CD8-positive, alpha-beta memory T cell (primary cell): Measurements from ENCODE around the gene GOSR1. TPM values are rescaled to one million over a fixed set of nuclear protein-coding genes. Genes with fewer than 3 reads are reported as not detected.
"Not testable (repeated sequence)": the region's sequence is repeated elsewhere in the genome, so short reads cannot be mapped to it uniquely, and the experiment has no call there.

Source experiments
- CTCF ChIA-PET: fragments of 350-600 bp; sonication (Branson Sonifier 250); formaldehyde crosslinking; loops from one replicate; lab custom pipeline; 2021; ENCODE audit warnings: antibody characterized with exemption; lab: Charles Lee
- POLR2A ChIA-PET: fragments of 350-600 bp; sonication (Branson Sonifier 250); formaldehyde crosslinking; loops from one replicate; lab custom pipeline; 2021; ENCODE audit warnings: antibody characterized with exemption; lab: Charles Lee
- DNase-seq, 5 donors: peaks; one replicate each; pipeline versions ENCODE4 v3.0.0 to v3.0.0-alpha.2; 2020 to 2022; ENCODE audit warnings: mixed read lengths in 1 of 5
- H3K27ac ChIP-seq: one replicate; pipeline ENCODE4 v1.7.0; 2013; ENCODE audit warnings: low read depth, mild to moderate bottlenecking, low read length, moderate library complexity
- H3K27me3 ChIP-seq: 2 replicates; pipeline ENCODE4 v1.7.0; 2013; ENCODE audit warnings: low read length, mild to moderate bottlenecking; ENCODE audit not compliant: insufficient read depth, poor library complexity, severe bottlenecking
- H3K36me3 ChIP-seq: 2 replicates; pipeline ENCODE4 v1.7.0; 2013; ENCODE audit warnings: mild to moderate bottlenecking, low read length, moderate library complexity; ENCODE audit not compliant: insufficient read depth
- H3K4me1 ChIP-seq: 2 replicates; pipeline ENCODE4 v1.7.0; 2013; ENCODE audit warnings: mild to moderate bottlenecking, low read length, moderate library complexity; ENCODE audit not compliant: insufficient read depth
- H3K4me3 ChIP-seq: 2 replicates; pipeline ENCODE4 v1.7.0; 2013; ENCODE audit warnings: mild to moderate bottlenecking, low read length
- H3K9me3 ChIP-seq: 2 replicates; pipeline ENCODE4 v1.7.0; 2013; ENCODE audit warnings: mild to moderate bottlenecking, low read length
- H3K27ac Mint-ChIP-seq, 8 donors: one replicate each; pipeline ENCODE4 v1.8.0; 2020 to 2021; ENCODE audit warnings: mixed read lengths in 8 of 8, mild to moderate bottlenecking in 6 of 8, inconsistent platforms in 3 of 8, moderate library complexity in 3 of 8
- H3K27me3 Mint-ChIP-seq, 2 donors: one replicate each; pipeline ENCODE4 v1.8.0; 2020 to 2021; ENCODE audit warnings: mixed read lengths in 2 of 2, mild to moderate bottlenecking in 1 of 2, moderate library complexity in 1 of 2
- H3K36me3 Mint-ChIP-seq, 3 donors: one replicate each; pipeline ENCODE4 v1.8.0; 2020 to 2021; ENCODE audit warnings: mixed read lengths in 3 of 3, inconsistent platforms in 1 of 3, mild to moderate bottlenecking in 1 of 3
- H3K4me1 Mint-ChIP-seq, 3 donors: one replicate each; pipeline ENCODE4 v1.8.0; 2020 to 2021; ENCODE audit warnings: mixed read lengths in 3 of 3, inconsistent platforms in 1 of 3, mild to moderate bottlenecking in 1 of 3
- H3K4me3 Mint-ChIP-seq, 7 donors: one replicate each; pipeline ENCODE4 v1.8.0; 2020 to 2021; ENCODE audit warnings: mixed read lengths in 7 of 7, mild to moderate bottlenecking in 6 of 7, moderate library complexity in 4 of 7, inconsistent platforms in 2 of 7
- H3K9me3 Mint-ChIP-seq, 5 donors: one replicate each; pipeline ENCODE4 v1.8.0; 2020 to 2022; ENCODE audit warnings: mixed read lengths in 5 of 5, mild to moderate bottlenecking in 3 of 5, moderate library complexity in 2 of 5, inconsistent platforms in 1 of 5
- polyA plus RNA-seq: library from polyadenylated mRNA; unstranded; fragments of 300-500 nt; fragmentation: Illumina TruSeq; gene quantifications from one replicate; pipeline ENCODE4 v1.2.3, GENCODE V29; 2021
- total RNA-seq, 2 experiments: library from RNA; stranded (reverse); gene quantifications; one replicate each; pipeline ENCODE4 v1.2.3, GENCODE V29; 2021

GOSR1 gene
- total and polyA plus RNA-seq, 3 experiments from 2014 or later: 59.1 to 63.2 (median 63.1) TPM

GRCh38 chr17:30521766-30522165 is 44.6 kb downstream of the GOSR1 start:
- H3K4me1 ChIP-seq: no peaks in the 10 kb centered on the region
- no peaks in the 10 kb centered on the region for H3K9me3 ChIP-seq
- H3K27me3 Mint-ChIP-seq: no peaks in the 10 kb centered on the region
- no peak overlapping the region for H3K27ac ChIP-seq
- H3K4me1 Mint-ChIP-seq: peaks cover 0 to 9% (median 8%) of the 10 kb centered on the region in 3 donors
- no peaks in the 10 kb centered on the region for H3K27me3 ChIP-seq
- DNase-seq: no peak
- H3K27ac Mint-ChIP-seq: peak overlapping the region in 2 of 8 donors; percentile 32 to 48
- H3K4me3 Mint-ChIP-seq: no peak overlapping the region
- ChIA-PET CTCF (no interaction called here), POLR2A (no interaction called here)
- no peaks in the 10 kb centered on the region for H3K9me3 Mint-ChIP-seq
- H3K36me3 Mint-ChIP-seq: peaks cover 6 to 72% (median 24%) of the 10 kb centered on the region in 3 donors
- H3K4me3 ChIP-seq: no peak overlapping the region
- peaks cover 22% of the 10 kb centered on the region for H3K36me3 ChIP-seq

GRCh38 chr17:30523236-30523635 is 46.0 kb downstream of the GOSR1 start:
- H3K27me3 ChIP-seq, H3K9me3 ChIP-seq, CTCF ChIA-PET, H3K4me1 ChIP-seq, H3K27ac Mint-ChIP-seq, H3K27ac ChIP-seq, DNase-seq, POLR2A ChIA-PET, H3K9me3 Mint-ChIP-seq, H3K27me3 Mint-ChIP-seq, H3K4me3 ChIP-seq, H3K4me3 Mint-ChIP-seq, H3K4me1 Mint-ChIP-seq: not testable (repeated sequence)
- H3K36me3 Mint-ChIP-seq: peaks cover 6 to 59% (median 24%) of the 10 kb centered on the region in 3 donors
- peaks cover 17% of the 10 kb centered on the region for H3K36me3 ChIP-seq

- Mint-ChIP-seq H3K4me1 (peaks cover 0 to 2% (median 2%) of the 10 kb centered on the region in 3 donors), H3K4me3 (no peak overlapping the region), H3K27me3 (no peaks in the 10 kb centered on the region), H3K27ac (peak overlapping the region in 2 of 8 donors; percentile 36 to 56), H3K9me3 (no peaks in the 10 kb centered on the region), H3K36me3 (peaks cover 2 to 51% (median 21%) of the 10 kb centered on the region in 3 donors)
- no peak for DNase-seq
- no peak overlapping the region for H3K4me3 ChIP-seq
- no peaks in the 10 kb centered on the region for H3K4me1 ChIP-seq
- peaks cover 17% of the 10 kb centered on the region for H3K36me3 ChIP-seq
- CTCF ChIA-PET: no interaction called here
- H3K9me3 ChIP-seq: no peaks in the 10 kb centered on the region
- H3K27ac ChIP-seq: no peak overlapping the region
- POLR2A ChIA-PET: no interaction called here
- no peaks in the 10 kb centered on the region for H3K27me3 ChIP-seq
Observed at GRCh38 chr17:30524847-30525246, 47.6 kb downstream of the GOSR1 start.

DNA sequence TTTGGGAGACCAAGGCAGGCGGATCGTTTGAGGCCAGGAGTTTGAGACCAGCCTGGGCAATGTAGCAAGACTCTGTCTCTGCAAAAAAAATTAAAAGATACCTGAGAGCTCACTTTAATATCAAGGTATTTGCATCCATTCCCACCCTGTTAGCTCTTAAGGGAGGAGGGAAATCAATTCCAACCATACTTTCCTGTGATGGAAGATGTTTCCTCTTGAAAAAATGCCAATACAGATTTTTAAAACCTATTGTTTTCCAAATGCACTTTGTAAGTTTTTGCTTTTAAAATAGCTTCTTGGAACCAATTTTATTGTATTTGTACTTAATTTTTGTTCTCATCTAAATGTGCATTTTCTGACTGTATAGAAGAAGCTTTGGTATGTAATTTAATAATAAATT is 49.2 kb downstream of the GOSR1 start:
- H3K4me1 Mint-ChIP-seq: peaks cover 0 to 1% (median 0%) of the 10 kb centered on the region in 3 donors
- H3K27me3 ChIP-seq: no peaks in the 10 kb centered on the region
- H3K9me3 ChIP-seq: no peaks in the 10 kb centered on the region
- H3K4me3 Mint-ChIP-seq: no peak overlapping the region
- H3K36me3 Mint-ChIP-seq: peaks cover 0 to 36% (median 14%) of the 10 kb centered on the region in 3 donors
- H3K4me1 ChIP-seq: no peaks in the 10 kb centered on the region
- ChIA-PET POLR2A (no interaction called here), CTCF (no interaction called here)
- H3K36me3 ChIP-seq: peaks cover 13% of the 10 kb centered on the region
- no peaks in the 10 kb centered on the region for H3K27me3 Mint-ChIP-seq
- no peak for DNase-seq
- no peaks in the 10 kb centered on the region for H3K9me3 Mint-ChIP-seq
- H3K4me3 ChIP-seq: no peak overlapping the region
- H3K27ac Mint-ChIP-seq: no peak overlapping the region
- no peak overlapping the region for H3K27ac ChIP-seq

DNA sequence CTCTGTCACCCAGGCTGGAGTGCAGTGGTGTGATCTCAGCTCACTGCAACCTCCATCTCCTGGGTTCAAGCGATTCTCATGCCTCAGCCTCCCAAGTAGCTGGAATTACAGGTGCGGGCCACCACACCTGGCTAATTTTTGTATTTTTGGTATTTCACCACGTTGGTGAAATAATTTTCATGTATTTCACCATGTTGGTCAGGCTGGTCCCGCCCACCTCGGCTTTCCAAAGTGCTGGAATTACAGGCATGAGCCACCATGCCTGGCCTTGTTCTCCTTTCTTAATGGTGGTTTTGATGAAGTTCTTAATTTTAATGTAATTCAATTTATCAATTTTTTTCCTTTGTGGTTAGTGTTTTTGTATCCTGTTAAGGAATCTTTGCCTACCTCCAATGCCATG is 51.5 kb downstream of the GOSR1 start:
- H3K27me3 Mint-ChIP-seq, H3K27ac Mint-ChIP-seq, DNase-seq, H3K4me3 ChIP-seq, H3K27ac ChIP-seq, H3K9me3 ChIP-seq, CTCF ChIA-PET, POLR2A ChIA-PET, H3K4me1 Mint-ChIP-seq, H3K4me3 Mint-ChIP-seq, H3K27me3 ChIP-seq, H3K4me1 ChIP-seq, H3K36me3 ChIP-seq, H3K9me3 Mint-ChIP-seq: not testable (repeated sequence)
- peaks cover 0 to 17% (median 2%) of the 10 kb centered on the region in 3 donors for H3K36me3 Mint-ChIP-seq

- H3K36me3 ChIP-seq: peaks cover 5% of the 10 kb centered on the region
- no peaks in the 10 kb centered on the region for H3K4me1 ChIP-seq
- no peak for DNase-seq
- peaks cover 0 to 2% (median 0%) of the 10 kb centered on the region in 3 donors for H3K36me3 Mint-ChIP-seq
- POLR2A ChIA-PET: no interaction called here
- H3K27ac ChIP-seq: no peak overlapping the region
- no peak overlapping the region for H3K4me3 ChIP-seq
- H3K9me3 ChIP-seq: no peaks in the 10 kb centered on the region
- H3K4me1 Mint-ChIP-seq: no peaks in the 10 kb centered on the region
- CTCF ChIA-PET: no interaction called here
- H3K27me3 ChIP-seq: no peaks in the 10 kb centered on the region
- no peaks in the 10 kb centered on the region for H3K9me3 Mint-ChIP-seq
- H3K27me3 Mint-ChIP-seq: no peaks in the 10 kb centered on the region
- no peak overlapping the region for H3K27ac Mint-ChIP-seq
- H3K4me3 Mint-ChIP-seq: no peak overlapping the region
Observed at GRCh38 chr17:30530346-30531025, 53.3 kb downstream of the GOSR1 start.

GRCh38 chr17:30532871-30533270 is 55.7 kb downstream of the GOSR1 start:
- H3K36me3 Mint-ChIP-seq: peaks cover 1 to 3% (median 2%) of the 10 kb centered on the region in 3 donors
- H3K4me1 Mint-ChIP-seq: no peaks in the 10 kb centered on the region
- Histone ChIP-seq H3K4me1 (no peaks in the 10 kb centered on the region), H3K27ac (no peak overlapping the region), H3K9me3 (no peaks in the 10 kb centered on the region), H3K4me3 (no peak overlapping the region), H3K36me3 (peaks cover 5% of the 10 kb centered on the region), H3K27me3 (no peaks in the 10 kb centered on the region)
- ChIA-PET CTCF (no interaction called here), POLR2A (no interaction called here)
- no peak overlapping the region for H3K27ac Mint-ChIP-seq
- no peaks in the 10 kb centered on the region for H3K9me3 Mint-ChIP-seq
- H3K27me3 Mint-ChIP-seq: no peaks in the 10 kb centered on the region
- no peak for DNase-seq
- no peak overlapping the region for H3K4me3 Mint-ChIP-seq

- ChIA-PET POLR2A (no interaction called here), CTCF (no interaction called here)
- no peak overlapping the region for H3K27ac ChIP-seq
Observed at GRCh38 chr17:30534298-30534697, 57.1 kb downstream of the GOSR1 start.

More at GRCh38 chr17:30534298-30534697, 57.1 kb downstream of the GOSR1 start:
- H3K4me3 Mint-ChIP-seq: no peak overlapping the region
- no peaks in the 10 kb centered on the region for H3K27me3 Mint-ChIP-seq
- H3K27ac Mint-ChIP-seq: no peak overlapping the region
- no peaks in the 10 kb centered on the region for H3K9me3 Mint-ChIP-seq
- Histone ChIP-seq H3K27me3 (no peaks in the 10 kb centered on the region), H3K9me3 (no peaks in the 10 kb centered on the region), H3K4me3 (no peak overlapping the region), H3K36me3 (peaks cover 5% of the 10 kb centered on the region), H3K4me1 (no peaks in the 10 kb centered on the region)
- peaks cover 1 to 3% (median 2%) of the 10 kb centered on the region in 3 donors for H3K36me3 Mint-ChIP-seq
- no peak for DNase-seq
- no peaks in the 10 kb centered on the region for H3K4me1 Mint-ChIP-seq
